Measurements from ENCODE around the gene TCFL5.

TCFL5 gene

GRCh38 chr20:62832212-62832922 is 29.3 kb downstream of the TCFL5 start:
- DNase-seq = peak; percentile 29

- DNase-seq = no peak
Measured at GRCh38 chr20:62831854-62832211, 29.8 kb downstream of the TCFL5 start.

- DNase-seq = no peak
Measured at GRCh38 chr20:62831361-62831788, 30.2 kb downstream of the TCFL5 start.

GRCh38 chr20:62830821-62831220 is 30.8 kb downstream of the TCFL5 start:
- DNase-seq = no peak

GRCh38 chr20:62830251-62830650 is 31.4 kb downstream of the TCFL5 start:
- DNase-seq = no peak

GRCh38 chr20:62829231-62830230 is 32.1 kb downstream of the TCFL5 start:
- no peak for DNase-seq

GRCh38 chr20:62828511-62829230 is 33.0 kb downstream of the TCFL5 start:
- DNase-seq = no peak

- DNase-seq = no peak
Measured at GRCh38 chr20:62828051-62828450, 33.6 kb downstream of the TCFL5 start.

- DNase-seq = no peak
Measured at GRCh38 chr20:62827311-62828038, 34.1 kb downstream of the TCFL5 start.

GRCh38 chr20:62826646-62827310 is 34.8 kb downstream of the TCFL5 start:
- no peak for DNase-seq

GRCh38 chr20:62825986-62826645 is 35.5 kb downstream of the TCFL5 start:
- DNase-seq = no peak

GRCh38 chr20:62825333-62825985 is 36.2 kb downstream of the TCFL5 start:
- DNase-seq = no peak

- peak; percentile 72 for DNase-seq
Measured at GRCh38 chr20:62824476-62825332, 36.9 kb downstream of the TCFL5 start.

GRCh38 chr20:62823688-62824475 is 37.7 kb downstream of the TCFL5 start:
- DNase-seq = no peak

- peak; percentile 45 for DNase-seq
Measured at GRCh38 chr20:62822788-62823651, 38.6 kb downstream of the TCFL5 start.

- no peak for DNase-seq
Measured at GRCh38 chr20:62822239-62822787, 39.3 kb downstream of the TCFL5 start.

- no peak for DNase-seq
Measured at GRCh38 chr20:62821726-62822210, 39.9 kb downstream of the TCFL5 start.
